Rectal smooth muscle tissue (tissue), 1 donor: ENCODE data around the gene GNAL.
"Not testable (repeated sequence)": the region's sequence is repeated elsewhere in the genome, so short reads cannot be mapped to it uniquely, and the experiment has no call there.

ENCODE experiments used
- H3K27ac ChIP-seq: one replicate; pipeline ENCODE4 v1.7.0; 2013; ENCODE audit warnings: low read depth, low read length, inconsistent platforms
- H3K27me3 ChIP-seq: one replicate; pipeline ENCODE4 v1.7.0; 2013; ENCODE audit warnings: low read length; ENCODE audit not compliant: control insufficient read depth, insufficient read depth
- H3K36me3 ChIP-seq: one replicate; pipeline ENCODE4 v1.7.0; 2013; ENCODE audit warnings: low read length; ENCODE audit not compliant: control insufficient read depth, insufficient read depth
- H3K4me1 ChIP-seq: one replicate; pipeline ENCODE4 v1.7.0; 2013; ENCODE audit warnings: low read length; ENCODE audit not compliant: control insufficient read depth, insufficient read depth
- H3K4me3 ChIP-seq: one replicate; pipeline ENCODE4 v1.7.0; 2013; ENCODE audit warnings: low read length
- H3K9ac ChIP-seq: one replicate; pipeline ENCODE4 v1.7.0; 2013; ENCODE audit warnings: low read length

Gene GNAL

GRCh38 chr18:11885278-11885947 lies 196.3 kb downstream of the GNAL start:
- H3K36me3 ChIP-seq = peaks cover 37% of the 10 kb centered on the region
- H3K4me1 ChIP-seq = no peaks in the 10 kb centered on the region
- H3K4me3 ChIP-seq = no peak overlapping the region
- H3K9ac ChIP-seq = no peak overlapping the region
- H3K27ac ChIP-seq = no peak overlapping the region
- no peaks in the 10 kb centered on the region for H3K27me3 ChIP-seq

GRCh38 chr18:11886577-11887110 lies 197.6 kb downstream of the GNAL start:
- H3K27me3 ChIP-seq = no peaks in the 10 kb centered on the region
- no peaks in the 10 kb centered on the region for H3K4me1 ChIP-seq
- peaks cover 31% of the 10 kb centered on the region for H3K36me3 ChIP-seq
- no peak overlapping the region for H3K4me3 ChIP-seq
- H3K27ac ChIP-seq = no peak overlapping the region
- no peak overlapping the region for H3K9ac ChIP-seq

GRCh38 chr18:11887328-11888128 lies 198.5 kb downstream of the GNAL start:
- Histone ChIP-seq H3K27ac (no peak overlapping the region), H3K36me3 (peaks cover 29% of the 10 kb centered on the region), H3K4me1 (no peaks in the 10 kb centered on the region), H3K4me3 (no peak overlapping the region), H3K9ac (no peak overlapping the region), H3K27me3 (no peaks in the 10 kb centered on the region)

GRCh38 chr18:11888726-11889125 lies 199.7 kb downstream of the GNAL start:
- Histone ChIP-seq H3K4me1 (no peaks in the 10 kb centered on the region), H3K9ac (no peak overlapping the region), H3K27me3 (no peaks in the 10 kb centered on the region), H3K4me3 (no peak overlapping the region), H3K36me3 (peaks cover 34% of the 10 kb centered on the region), H3K27ac (no peak overlapping the region)

- no peak overlapping the region for H3K9ac ChIP-seq
- H3K4me3 ChIP-seq = no peak overlapping the region
- peaks cover 34% of the 10 kb centered on the region for H3K36me3 ChIP-seq
- no peak overlapping the region for H3K27ac ChIP-seq
- H3K4me1 ChIP-seq = no peaks in the 10 kb centered on the region
- H3K27me3 ChIP-seq = no peaks in the 10 kb centered on the region
These were observed 200.2 kb downstream of the GNAL start for GRCh38 chr18:11889284-11889683.

- no peak overlapping the region for H3K9ac ChIP-seq
- H3K4me1 ChIP-seq = no peaks in the 10 kb centered on the region
- H3K4me3 ChIP-seq = no peak overlapping the region
- H3K36me3 ChIP-seq = peaks cover 22% of the 10 kb centered on the region
- H3K27ac ChIP-seq = no peak overlapping the region
- no peaks in the 10 kb centered on the region for H3K27me3 ChIP-seq
These were observed 202.7 kb downstream of the GNAL start for GRCh38 chr18:11891737-11892136.

GRCh38 chr18:11892438-11892837 lies 203.4 kb downstream of the GNAL start:
- not testable (repeated sequence) for H3K27ac ChIP-seq, H3K27me3 ChIP-seq, H3K9ac ChIP-seq, H3K4me1 ChIP-seq, H3K4me3 ChIP-seq
- peaks cover 18% of the 10 kb centered on the region for H3K36me3 ChIP-seq

- H3K36me3 ChIP-seq = peaks cover 12% of the 10 kb centered on the region
- no peak overlapping the region for H3K27ac ChIP-seq
- no peak overlapping the region for H3K4me3 ChIP-seq
- no peak overlapping the region for H3K9ac ChIP-seq
- no peaks in the 10 kb centered on the region for H3K4me1 ChIP-seq
- no peaks in the 10 kb centered on the region for H3K27me3 ChIP-seq
These were observed 208.7 kb downstream of the GNAL start for GRCh38 chr18:11897781-11898180.

GRCh38 chr18:11899063-11899462 lies 210.0 kb downstream of the GNAL start:
- Histone ChIP-seq H3K4me3 (no peak overlapping the region), H3K27ac (no peak overlapping the region), H3K27me3 (no peaks in the 10 kb centered on the region), H3K4me1 (no peaks in the 10 kb centered on the region), H3K36me3 (peaks cover 12% of the 10 kb centered on the region), H3K9ac (no peak overlapping the region)

- H3K4me3 ChIP-seq = no peak overlapping the region
- H3K36me3 ChIP-seq = peaks cover 9% of the 10 kb centered on the region
- no peaks in the 10 kb centered on the region for H3K4me1 ChIP-seq
- H3K9ac ChIP-seq = no peak overlapping the region
- H3K27me3 ChIP-seq = no peaks in the 10 kb centered on the region
- H3K27ac ChIP-seq = no peak overlapping the region
These were observed 212.9 kb downstream of the GNAL start for GRCh38 chr18:11901826-11902438.

- Histone ChIP-seq H3K4me1 (no peaks in the 10 kb centered on the region), H3K9ac (no peak overlapping the region), H3K27ac (no peak overlapping the region), H3K36me3 (peaks cover 9% of the 10 kb centered on the region), H3K27me3 (no peaks in the 10 kb centered on the region), H3K4me3 (no peak overlapping the region)
These were observed 213.6 kb downstream of the GNAL start for GRCh38 chr18:11902522-11903292.

GRCh38 chr18:11905613-11906012 lies 216.5 kb downstream of the GNAL start:
- H3K4me1 ChIP-seq = peaks cover 6% of the 10 kb centered on the region
- no peaks in the 10 kb centered on the region for H3K27me3 ChIP-seq
- no peak overlapping the region for H3K9ac ChIP-seq
- H3K4me3 ChIP-seq = no peak overlapping the region
- H3K36me3 ChIP-seq = peaks cover 9% of the 10 kb centered on the region
- H3K27ac ChIP-seq = no peak overlapping the region
